ENCODE data around the gene CLSTN2.

The CLSTN2 gene

DNA sequence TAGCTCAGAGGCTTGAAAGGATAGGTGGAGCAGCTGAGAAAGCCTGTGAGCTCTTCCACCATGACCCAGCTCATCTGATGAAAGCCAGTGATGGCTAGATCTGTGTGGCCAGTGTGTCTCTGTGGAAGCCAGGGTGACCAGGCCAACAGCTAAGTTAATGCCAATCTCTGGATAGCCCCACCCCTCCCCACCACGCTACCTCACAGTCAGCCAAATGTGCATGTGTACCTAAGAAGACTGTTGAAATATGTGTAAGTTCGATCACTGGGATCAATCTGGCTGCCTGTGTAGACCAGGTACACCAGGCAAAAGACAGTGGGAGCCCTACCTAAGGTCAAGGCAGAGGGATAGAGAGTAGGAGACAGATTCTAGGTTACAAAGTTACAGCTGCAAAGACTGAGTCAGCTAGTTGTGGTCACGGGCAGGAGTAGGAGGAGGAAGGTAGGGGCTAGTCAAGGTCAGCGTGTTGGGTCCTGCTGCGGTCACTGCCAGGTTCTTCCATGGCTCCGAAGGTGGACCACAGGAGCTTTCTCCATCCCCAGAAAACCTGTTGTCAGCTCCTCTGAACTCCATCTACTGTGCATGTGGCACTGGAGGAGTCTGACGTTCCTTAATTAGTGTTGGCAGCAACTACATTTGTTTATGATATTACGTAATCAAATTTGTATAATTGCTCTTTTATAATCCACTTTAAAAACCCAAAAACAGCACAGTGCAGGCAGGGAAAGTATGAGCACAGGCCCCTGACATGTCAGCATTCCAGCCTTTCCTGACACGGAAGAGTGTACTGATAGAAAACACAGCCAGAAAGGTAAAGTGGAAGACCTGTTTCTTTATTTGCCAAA, 318.0 kb downstream of the CLSTN2 start:
- DNase-seq: no peak
- intact Hi-C loops (cut with DNase I): no loop called here

DNA sequence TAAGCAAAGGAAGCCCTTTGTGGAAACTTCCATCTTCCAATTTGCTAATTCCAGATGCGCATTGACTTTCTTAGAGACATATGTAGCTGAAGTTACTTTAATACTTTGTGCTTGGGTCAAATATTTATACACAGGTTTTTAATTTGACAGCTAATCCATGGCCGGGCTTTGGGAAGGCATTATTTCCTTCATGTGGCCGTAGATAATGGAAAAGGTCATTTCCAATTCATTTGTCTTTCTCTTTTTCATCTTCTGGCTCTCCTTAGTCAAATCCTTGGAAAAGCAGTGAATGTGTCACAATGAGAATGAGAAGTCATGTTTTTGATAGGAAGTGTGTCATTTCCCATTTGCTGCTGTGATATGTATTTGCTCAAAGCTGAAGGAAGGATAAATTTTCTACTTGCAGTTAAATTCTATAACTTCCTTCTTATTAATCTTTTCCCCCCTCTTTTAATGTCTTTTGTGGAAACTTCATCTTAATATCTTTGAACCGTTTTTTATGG, 323.3 kb downstream of the CLSTN2 start:
- DNase-seq: no peak
- intact Hi-C loops (cut with DNase I): no loop called here

DNA sequence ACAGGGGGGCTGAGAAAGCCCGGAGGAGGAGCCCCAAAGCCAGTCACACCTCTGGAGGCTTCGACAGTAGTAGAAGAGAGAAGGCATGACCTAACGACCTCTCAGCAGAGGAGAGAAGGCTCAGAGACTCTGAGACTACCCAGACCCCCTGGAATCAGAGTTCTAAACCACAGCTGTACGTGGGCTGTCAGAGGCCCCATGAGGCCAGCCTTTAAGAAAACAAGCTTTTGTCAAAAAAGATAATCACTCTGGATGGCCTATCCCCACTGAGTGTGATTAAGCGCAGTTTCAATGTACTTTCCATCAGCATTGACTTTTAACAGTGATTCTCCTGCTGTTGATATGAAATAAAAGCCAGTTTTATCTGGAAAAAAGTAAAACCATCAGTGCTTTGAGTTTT, 330.3 kb downstream of the CLSTN2 start:
- DNase-seq: no peak
- intact Hi-C loops (cut with DNase I): no loop called here

- no peak for DNase-seq
- intact Hi-C loops (cut with DNase I): no loop called here
These were observed 333.1 kb downstream of the CLSTN2 start for GRCh38 chr3:140268103-140268502.

DNA sequence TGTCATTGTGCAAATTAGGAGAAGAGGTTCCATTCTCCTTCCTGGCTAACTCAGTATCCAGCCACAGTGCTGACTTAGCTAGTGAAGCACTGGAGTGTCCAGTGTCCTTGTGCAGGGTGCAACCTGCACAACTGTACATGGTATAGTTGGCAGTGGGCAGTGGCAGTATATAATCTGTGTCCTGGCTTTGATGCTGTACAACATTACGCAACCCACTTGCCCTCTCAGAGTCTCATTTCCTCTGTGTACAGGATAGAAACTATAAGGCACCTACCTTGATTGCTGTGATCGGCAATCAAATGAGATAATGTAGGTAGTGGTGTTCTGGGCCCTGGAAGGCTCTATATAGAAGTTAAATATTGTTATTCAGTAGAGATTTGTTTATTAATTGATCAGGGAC, 333.6 kb downstream of the CLSTN2 start:
- DNase-seq: no peak
- intact Hi-C loops (cut with DNase I): no loop called here

DNA sequence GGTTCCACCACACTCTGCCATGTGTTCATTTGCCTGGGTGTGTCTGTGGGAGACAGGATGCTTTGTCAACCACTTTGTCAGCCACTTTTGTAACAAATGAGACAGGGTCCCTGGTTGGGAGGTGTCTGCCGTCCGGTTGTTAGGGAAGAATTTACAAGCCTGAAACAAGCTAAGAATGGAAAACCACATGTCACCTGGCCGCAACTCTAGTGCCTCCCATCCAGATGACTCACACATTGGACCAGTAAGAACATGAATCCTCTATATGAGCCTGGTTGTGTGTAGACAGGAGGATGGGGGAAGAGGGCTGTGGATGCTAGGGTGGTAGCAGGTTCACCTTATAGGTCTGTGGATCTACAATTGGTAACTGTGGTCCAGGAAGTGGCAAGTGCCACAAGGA, 335.3 kb downstream of the CLSTN2 start:
- intact Hi-C loops (cut with DNase I): no loop called here
- no peak for DNase-seq

- intact Hi-C loops (cut with DNase I): no loop called here
- no peak for DNase-seq
These were observed 338.7 kb downstream of the CLSTN2 start for GRCh38 chr3:140273542-140274195.

DNA sequence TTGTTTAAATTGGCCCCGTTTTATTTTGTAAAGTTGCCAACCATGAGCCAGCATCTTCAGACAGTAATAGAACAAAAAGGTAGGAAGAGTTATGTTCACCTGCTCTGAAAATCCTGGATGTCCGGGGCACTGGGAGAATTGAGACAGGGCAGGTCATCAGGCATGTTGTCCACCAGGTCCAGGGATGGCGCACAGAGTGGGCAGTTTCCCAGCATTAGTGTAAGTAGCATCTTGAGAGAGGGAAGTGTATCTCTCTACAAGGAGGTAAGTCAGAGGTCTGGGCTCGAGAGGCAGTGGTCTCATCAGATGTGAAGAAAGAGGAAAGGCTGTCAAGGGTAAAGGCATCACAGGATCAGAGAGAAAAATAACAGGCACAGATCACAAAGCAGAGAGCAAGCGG, 339.4 kb downstream of the CLSTN2 start:
- intact Hi-C loops (cut with DNase I): no loop called here
- no peak for DNase-seq

DNA sequence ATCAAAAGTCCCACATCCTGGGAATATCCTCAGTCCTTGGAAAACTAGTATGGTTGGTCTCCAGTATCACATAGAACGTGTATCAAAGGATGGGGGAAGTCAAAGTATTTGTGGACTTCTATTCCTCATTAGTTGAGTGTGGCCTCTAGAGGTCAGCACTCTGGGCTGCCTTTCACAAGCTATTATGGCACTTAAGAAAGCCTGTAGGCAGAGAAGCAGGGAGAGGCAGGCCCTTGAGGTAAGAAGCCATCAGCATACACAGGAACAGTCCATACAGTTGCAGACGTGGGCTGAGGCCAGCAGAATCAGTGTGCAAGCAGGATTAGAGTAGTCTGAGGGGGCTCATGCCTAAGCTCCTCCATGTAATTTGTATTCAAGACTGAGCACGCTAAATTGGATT, 341.7 kb downstream of the CLSTN2 start:
- no peak for DNase-seq
- intact Hi-C loops (cut with DNase I): no loop called here

- DNase-seq: no peak
- intact Hi-C loops (cut with DNase I): no loop called here
These were observed 342.9 kb downstream of the CLSTN2 start for GRCh38 chr3:140277886-140278285.

DNA sequence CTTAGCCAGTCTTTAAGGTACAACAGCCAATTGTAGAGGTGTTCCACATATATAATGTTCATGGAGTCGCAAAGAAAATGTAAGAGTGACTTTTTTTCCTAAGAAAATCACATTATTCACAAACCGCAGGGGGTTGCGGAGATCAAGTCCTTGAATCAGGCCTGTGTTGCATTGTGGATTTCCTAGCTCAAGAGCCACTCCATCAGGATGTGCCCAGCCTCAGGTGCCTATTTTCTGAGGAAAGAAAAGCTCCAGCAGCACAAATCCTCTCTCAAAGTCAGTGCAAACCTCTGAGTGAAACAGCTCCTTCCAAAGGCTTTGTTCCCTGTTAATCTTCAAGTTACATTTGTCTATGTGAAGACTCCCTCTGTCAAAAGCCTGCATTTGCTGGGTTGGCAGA, 349.4 kb downstream of the CLSTN2 start:
- intact Hi-C loops (cut with DNase I): no loop called here
- no peak for DNase-seq

DNA sequence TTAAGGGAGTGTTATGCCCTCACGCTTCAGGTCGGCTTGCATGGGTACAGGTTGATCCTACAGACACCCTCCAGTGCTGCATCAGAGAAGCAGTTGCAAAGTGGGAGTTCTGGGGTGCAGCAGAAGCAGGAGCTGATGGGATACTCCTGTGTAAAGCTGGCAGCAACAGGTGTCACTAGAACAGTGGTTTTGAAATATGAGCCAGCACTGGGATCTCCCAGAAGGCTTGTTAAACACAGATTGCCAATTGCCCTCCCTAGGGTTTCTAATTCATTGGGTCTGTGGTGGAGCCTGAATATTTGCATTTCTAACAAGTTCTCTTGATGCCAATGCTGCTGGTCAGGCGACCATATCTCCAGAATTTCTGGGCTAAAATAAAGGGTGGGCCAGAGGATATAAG, 350.4 kb downstream of the CLSTN2 start:
- no peak for DNase-seq
- intact Hi-C loops (cut with DNase I): no loop called here

- intact Hi-C loops (cut with DNase I): no loop called here
- DNase-seq: no peak
These were observed 353.6 kb downstream of the CLSTN2 start for GRCh38 chr3:140288595-140288994.

GRCh38 chr3:140290105-140290504, 355.1 kb downstream of the CLSTN2 start:
- DNase-seq: no peak
- intact Hi-C loops (cut with DNase I): no loop called here

- intact Hi-C loops (cut with DNase I): no loop called here
- DNase-seq: no peak
These were observed 357.2 kb downstream of the CLSTN2 start for GRCh38 chr3:140292170-140292569.

DNA sequence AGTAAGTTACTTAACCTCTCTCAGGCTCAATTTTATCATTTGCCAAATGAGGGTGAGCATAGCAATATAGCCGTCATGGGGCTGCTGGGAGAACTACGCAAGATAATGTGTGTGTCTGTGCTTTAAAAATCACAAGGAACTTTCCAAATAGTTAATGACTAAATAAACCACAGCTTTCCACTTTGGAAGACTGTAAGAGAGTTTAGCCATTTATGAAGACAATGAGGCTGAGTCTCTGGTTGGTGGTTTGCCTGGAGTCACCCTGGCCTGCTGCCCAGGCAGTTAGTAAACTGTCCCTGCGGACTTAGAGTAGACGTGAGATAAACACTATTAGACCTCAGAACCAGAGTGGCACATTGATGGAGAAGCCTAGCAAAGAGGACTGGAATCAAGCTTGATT, 357.7 kb downstream of the CLSTN2 start:
- peak in 2 of 10 donors; percentile 13 to 14 for DNase-seq
- intact Hi-C loops (cut with DNase I): no loop called here

GRCh38 chr3:140294058-140294457, 359.1 kb downstream of the CLSTN2 start:
- intact Hi-C loops (cut with DNase I): no loop called here
- DNase-seq: no peak

GRCh38 chr3:140296796-140297352, 361.9 kb downstream of the CLSTN2 start:
- intact Hi-C loops (cut with DNase I): no loop called here
- DNase-seq: no peak

GRCh38 chr3:140298043-140298442, 363.1 kb downstream of the CLSTN2 start:
- DNase-seq: no peak
- intact Hi-C loops (cut with DNase I): no loop called here

DNA sequence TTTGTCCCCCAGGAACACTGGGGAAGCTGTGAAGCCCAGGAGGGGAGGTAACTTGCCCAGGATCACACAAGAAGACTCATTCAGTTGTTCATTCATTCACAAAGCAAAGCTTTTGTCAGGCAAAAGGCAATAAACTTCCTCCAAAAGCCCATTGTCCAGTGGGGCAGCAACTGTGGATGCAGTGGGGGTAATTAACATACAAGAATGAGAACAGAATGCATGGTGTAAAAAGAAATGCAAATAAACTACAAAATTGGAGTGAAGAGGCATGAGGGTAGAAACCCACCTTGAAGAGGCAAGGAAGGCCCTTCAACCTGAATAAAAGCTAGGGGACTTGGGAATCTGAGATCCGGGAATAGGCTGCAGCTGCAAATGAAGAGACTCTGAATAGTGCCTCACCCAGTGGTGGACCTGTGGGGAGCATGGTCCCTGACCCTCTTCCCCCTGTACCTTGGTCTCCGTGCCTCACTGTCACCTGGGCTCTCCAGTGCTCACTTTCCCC, 363.6 kb downstream of the CLSTN2 start:
- no peak for DNase-seq
- intact Hi-C loops (cut with DNase I): no loop called here

GRCh38 chr3:140303875-140304274, 368.9 kb downstream of the CLSTN2 start:
- intact Hi-C loops (cut with DNase I): no loop called here
- DNase-seq: no peak

GRCh38 chr3:140308535-140308934, 373.6 kb downstream of the CLSTN2 start:
- intact Hi-C loops (cut with DNase I): no loop called here
- no peak for DNase-seq

All from posterior cingulate gyrus (tissue), 11 donors.